ENCODE results near the gene SYT11.

Gene SYT11

GRCh38 chr1:155934097-155934935 lies 74.9 kb downstream of the SYT11 start, which contains the start of gene KHDC4 (continued):
- TF ChIP-seq AEBP2 (tag by site-specific recombination; IDR thresholded peaks at IDR 0.05; ENCODE audit: borderline replicate concordance) = no peak
- TF ChIP-seq ZNF692 (tag by site-specific recombination; IDR thresholded peaks at IDR 0.05) = peak; percentile 74; the same call in 1 of the 2 replicates

All from HEK293 (cell line).